HG03060 (cell line): Measurements from ENCODE around the gene SSX4.
"Not testable (repeated sequence)": the region's sequence is repeated elsewhere in the genome, so short reads cannot be mapped to it uniquely, and the experiment has no call there.

Experiments
- ATAC-seq: cut with Tn5 transposase; IDR thresholded peaks from one replicate; pipeline ENCODE4 v1.9.1; 2021; ENCODE audit warnings: low read depth, moderate number of reproducible peaks; ENCODE audit not compliant: unreplicated experiment

Gene SSX4, protein sequence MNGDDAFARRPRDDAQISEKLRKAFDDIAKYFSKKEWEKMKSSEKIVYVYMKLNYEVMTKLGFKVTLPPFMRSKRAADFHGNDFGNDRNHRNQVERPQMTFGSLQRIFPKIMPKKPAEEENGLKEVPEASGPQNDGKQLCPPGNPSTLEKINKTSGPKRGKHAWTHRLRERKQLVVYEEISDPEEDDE

GRCh38 chrX:48383239-48383638, at the start of gene SSX4:
Gene SSX4, plus strand, starts transcription at chrX:48383539. Its CDS starts 515 bp downstream, at chrX:48384054.
- ATAC-seq: not testable (repeated sequence)

GRCh38 chrX:48346059-48346458, 37.3 kb upstream of the SSX4 start:
- not testable (repeated sequence) for ATAC-seq

DNA sequence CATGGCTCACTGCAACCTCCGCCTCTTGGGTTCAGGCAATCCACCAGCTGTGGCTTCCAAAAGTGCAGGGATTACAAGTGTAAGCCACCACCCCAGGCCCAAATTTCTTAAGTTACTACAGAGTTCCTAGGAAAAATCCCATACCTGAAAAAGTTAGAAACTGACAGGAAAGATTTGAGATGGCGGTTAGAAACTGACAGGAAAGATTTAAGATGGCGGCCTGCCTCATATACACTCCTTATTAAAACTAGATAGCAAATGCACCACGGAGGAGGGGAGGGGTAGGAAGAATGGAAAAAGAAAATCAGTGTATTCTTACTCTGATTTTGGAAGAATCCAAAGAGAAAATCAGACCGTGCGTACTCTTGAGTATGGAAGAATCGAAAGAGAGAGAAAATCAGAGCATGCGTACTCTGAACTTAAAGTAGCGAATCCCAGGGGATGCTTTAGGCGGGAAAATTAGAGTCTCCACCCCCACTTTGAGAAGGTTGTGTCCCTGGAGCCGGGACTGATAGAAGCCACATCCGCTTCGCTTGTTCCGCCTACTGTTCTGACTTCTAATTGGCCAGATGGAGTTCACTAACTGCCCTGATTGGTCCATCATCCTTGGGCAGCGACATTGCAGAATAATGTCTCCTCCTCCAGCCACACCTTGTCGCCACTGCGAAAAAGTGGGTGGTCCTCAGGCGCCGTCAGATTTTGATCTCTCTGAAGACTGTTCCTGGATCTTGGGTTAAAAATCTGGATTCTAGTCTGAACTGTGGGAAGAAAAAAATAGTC, 26.8 kb upstream of the SSX4 start, which contains the start of gene SSX3:
Gene SSX3, minus strand, starts transcription at position 389 of the 780 bp plus-strand sequence. CDS start 1,454 bp downstream, outside the sequence.
- not testable (repeated sequence) for ATAC-seq

- ATAC-seq: no peak
Observed at GRCh38 chrX:48357681-48358080, 25.7 kb upstream of the SSX4 start.

DNA sequence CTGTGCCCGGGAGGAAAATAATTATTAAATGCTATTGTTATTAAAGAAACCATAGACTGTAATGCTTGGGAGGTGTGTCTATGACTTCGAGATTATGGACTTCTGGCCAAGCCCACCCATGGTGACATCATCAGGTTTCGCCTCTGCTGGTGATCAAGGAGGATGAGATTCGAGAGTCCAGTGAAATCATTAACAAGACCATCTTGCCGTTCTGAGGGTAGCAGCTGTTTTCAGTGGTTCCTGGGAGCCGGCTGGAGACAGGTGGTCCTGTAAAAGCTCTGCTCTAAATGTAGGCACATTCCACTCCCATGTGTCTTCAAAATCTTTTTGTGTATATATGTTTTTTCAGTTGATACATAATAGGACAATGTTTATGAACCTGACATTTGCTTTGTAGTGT, 24.1 kb upstream of the SSX4 start:
- ATAC-seq: not testable (repeated sequence)

GRCh38 chrX:48367717-48368408, 15.5 kb upstream of the SSX4 start:
- ATAC-seq: not testable (repeated sequence)

DNA sequence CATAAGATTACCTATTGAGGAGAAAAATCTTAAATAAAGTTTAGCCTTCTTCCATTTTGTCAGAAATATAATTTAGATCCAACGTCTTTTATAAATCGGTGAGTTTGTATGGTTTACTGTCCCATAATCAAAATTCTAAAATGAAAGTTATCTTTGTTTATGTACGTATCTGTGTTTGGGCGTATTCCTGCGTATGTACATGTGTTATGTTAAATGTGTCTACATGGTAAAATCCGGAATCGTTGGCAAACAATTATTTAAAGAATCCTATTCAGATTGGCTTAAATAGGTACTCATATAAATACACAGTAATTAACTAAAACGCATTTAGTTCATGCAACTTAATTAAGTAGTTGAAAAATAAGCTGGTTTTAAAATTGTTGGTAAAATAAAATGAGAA, 12.9 kb upstream of the SSX4 start:
- ATAC-seq: not testable (repeated sequence)

- not testable (repeated sequence) for ATAC-seq
Observed at GRCh38 chrX:48396931-48397330, 13.6 kb downstream of the SSX4 start.

GRCh38 chrX:48397825-48398224, 14.5 kb downstream of the SSX4 start:
- not testable (repeated sequence) for ATAC-seq

DNA sequence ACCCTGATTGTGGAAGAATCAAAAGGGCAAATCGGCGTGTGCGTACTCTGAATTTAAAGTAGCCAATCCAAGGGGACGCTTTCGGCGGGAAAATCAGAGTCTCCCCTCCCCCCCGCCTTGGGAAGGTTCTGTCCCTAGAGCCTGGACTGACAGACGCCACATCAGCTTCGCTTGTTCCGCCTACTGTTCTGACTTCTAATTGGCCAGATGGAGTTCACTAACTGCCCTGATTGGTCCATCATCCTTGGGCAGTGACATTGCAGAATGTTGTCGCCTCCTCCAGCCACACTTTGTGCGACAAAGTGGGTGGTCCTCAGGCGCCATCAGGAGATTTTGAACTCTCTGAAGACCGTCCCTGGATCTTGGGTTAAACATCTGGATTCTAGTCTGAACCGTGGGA, 28.5 kb downstream of the SSX4 start, which contains the start of gene SSX4B:
Gene SSX4B, minus strand, starts transcription at position 101 of the 400 bp plus-strand sequence. CDS start 588 bp downstream, outside the sequence.
- not testable (repeated sequence) for ATAC-seq

DNA sequence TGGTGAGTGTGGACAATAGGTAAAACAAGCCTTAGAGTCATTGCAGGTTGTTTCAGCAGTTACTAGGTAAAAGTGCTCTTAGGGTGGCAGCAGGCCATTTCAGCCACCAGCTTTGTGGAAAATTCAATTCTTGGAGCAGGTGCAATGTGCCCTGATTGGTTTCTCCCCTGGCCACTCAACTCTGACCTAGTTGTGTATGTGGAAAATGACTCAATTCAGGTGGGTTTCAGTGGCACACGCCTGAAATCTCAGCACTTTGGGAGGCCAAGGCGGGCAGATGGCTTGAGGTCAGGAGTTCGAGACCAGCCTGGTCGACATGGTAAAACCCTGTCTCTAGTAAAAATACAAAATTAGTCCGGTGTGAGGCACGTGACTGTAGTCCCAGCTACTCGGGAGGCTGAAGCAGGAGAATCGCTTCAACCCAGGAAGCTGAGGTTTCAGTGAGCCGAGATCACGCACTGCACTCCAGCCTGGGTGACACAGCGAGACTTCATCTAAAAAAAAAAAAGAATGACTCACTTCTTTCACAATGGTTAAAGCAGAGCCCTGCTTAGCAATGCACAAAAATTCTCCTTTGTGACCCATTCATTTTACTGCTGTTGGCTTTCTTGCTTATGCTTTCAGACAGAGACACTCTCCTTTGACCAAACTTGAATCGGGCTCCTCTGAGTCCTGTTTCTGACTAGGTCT, 43.8 kb downstream of the SSX4 start:
- ATAC-seq: not testable (repeated sequence)

GRCh38 chrX:48429606-48430005, 46.3 kb downstream of the SSX4 start:
- not testable (repeated sequence) for ATAC-seq

GRCh38 chrX:48430166-48430565, 46.8 kb downstream of the SSX4 start:
- ATAC-seq: not testable (repeated sequence)

GRCh38 chrX:48433713-48434112, 50.4 kb downstream of the SSX4 start:
- not testable (repeated sequence) for ATAC-seq
